ENCODE results near the gene KCNIP1. TPM values are rescaled to one million over a fixed set of nuclear protein-coding genes. Genes with fewer than 3 reads are reported as not detected.

KCNIP1 gene
- total RNA-seq, 1 donor from 2014 or later = 0.45 TPM

- DNase-seq (ENCODE audit: low read depth) = no peak
- H3K9ac ChIP-seq (ENCODE audit: low read length) = no peak overlapping the region
- no peaks in the 10 kb centered on the region for H3K9me3 ChIP-seq (ENCODE audit: insufficient read depth, low read depth, low read length)
- no peak for FAIRE-seq
- Mint-ChIP-seq H3K4me1 (ENCODE audit: low read depth, unreplicated experiment) (peaks cover 11% of the 10 kb centered on the region), H3K9me3 (ENCODE audit: unreplicated experiment) (peaks cover 6% of the 10 kb centered on the region), H3K27me3 (ENCODE audit: low read depth, unreplicated experiment) (peaks cover 70% of the 10 kb centered on the region), H3K4me3 (ENCODE audit: unreplicated experiment) (no peak overlapping the region), H3K36me3 (ENCODE audit: low read depth, unreplicated experiment) (no peaks in the 10 kb centered on the region), H3K27ac (ENCODE audit: unreplicated experiment) (no peak overlapping the region)
- H3K4me1 ChIP-seq (ENCODE audit: insufficient read depth, low read length) = peaks cover under 1% of the 10 kb centered on the region
- peaks cover 13% of the 10 kb centered on the region for H3K27me3 ChIP-seq (ENCODE audit: insufficient read depth, low read length)
- H4K20me1 ChIP-seq (ENCODE audit: insufficient read depth, low read length) = peaks cover under 1% of the 10 kb centered on the region
- H2AFZ ChIP-seq (ENCODE audit: low read depth, low read length) = no peak overlapping the region
- TF ChIP-seq EZH2 (IDR thresholded peaks at IDR 0.05; ENCODE audit: insufficient read depth, low read length) (no peak), CTCF (IDR thresholded peaks at IDR 0.05; ENCODE audit: insufficient read depth, low read depth, low read length) (no peak)
- H3K36me3 ChIP-seq (ENCODE audit: insufficient read depth, low read length) = no peaks in the 10 kb centered on the region
- H3K4me2 ChIP-seq (ENCODE audit: low read length) = no peak overlapping the region
- H3K27ac ChIP-seq (ENCODE audit: low read depth, low read length) = no peak overlapping the region
- no peak overlapping the region for H3K4me3 ChIP-seq (ENCODE audit: insufficient read depth, low read depth, low read length)
- no peaks in the 10 kb centered on the region for H3K79me2 ChIP-seq (ENCODE audit: insufficient read depth, low read length)
Observed at GRCh38 chr5:170603109-170603508, 99.3 kb downstream of the KCNIP1 start.

- no peak overlapping the region for H3K27ac Mint-ChIP-seq (ENCODE audit: unreplicated experiment)
- Histone ChIP-seq H3K9me3 (ENCODE audit: insufficient read depth, low read depth, low read length) (no peaks in the 10 kb centered on the region), H3K4me1 (ENCODE audit: insufficient read depth, low read length) (no peaks in the 10 kb centered on the region), H2AFZ (ENCODE audit: low read depth, low read length) (no peak overlapping the region), H4K20me1 (ENCODE audit: insufficient read depth, low read length) (no peaks in the 10 kb centered on the region), H3K27me3 (ENCODE audit: insufficient read depth, low read length) (peaks cover 13% of the 10 kb centered on the region), H3K27ac (ENCODE audit: low read depth, low read length) (no peak overlapping the region), H3K36me3 (ENCODE audit: insufficient read depth, low read length) (no peaks in the 10 kb centered on the region), H3K4me3 (ENCODE audit: insufficient read depth, low read depth, low read length) (no peak overlapping the region), H3K4me2 (ENCODE audit: low read length) (no peak overlapping the region), H3K9ac (ENCODE audit: low read length) (no peak overlapping the region), H3K79me2 (ENCODE audit: insufficient read depth, low read length) (no peaks in the 10 kb centered on the region)
- peaks cover 3% of the 10 kb centered on the region for H3K4me1 Mint-ChIP-seq (ENCODE audit: low read depth, unreplicated experiment)
- H3K36me3 Mint-ChIP-seq (ENCODE audit: low read depth, unreplicated experiment) = no peaks in the 10 kb centered on the region
- no peak overlapping the region for H3K4me3 Mint-ChIP-seq (ENCODE audit: unreplicated experiment)
- FAIRE-seq = no peak
- peaks cover 6% of the 10 kb centered on the region for H3K9me3 Mint-ChIP-seq (ENCODE audit: unreplicated experiment)
- DNase-seq (ENCODE audit: low read depth) = no peak
- peaks cover 77% of the 10 kb centered on the region for H3K27me3 Mint-ChIP-seq (ENCODE audit: low read depth, unreplicated experiment)
- TF ChIP-seq EZH2 (IDR thresholded peaks at IDR 0.05; ENCODE audit: insufficient read depth, low read length) (no peak), CTCF (IDR thresholded peaks at IDR 0.05; ENCODE audit: insufficient read depth, low read depth, low read length) (peak; percentile 63)
Observed at GRCh38 chr5:170603578-170604565, 100.1 kb downstream of the KCNIP1 start.

- Mint-ChIP-seq H3K27me3 (ENCODE audit: low read depth, unreplicated experiment) (peaks cover 67% of the 10 kb centered on the region), H3K36me3 (ENCODE audit: low read depth, unreplicated experiment) (no peaks in the 10 kb centered on the region)
- FAIRE-seq = no peak
Observed at GRCh38 chr5:170606941-170607340, 103.1 kb downstream of the KCNIP1 start.

More at GRCh38 chr5:170606941-170607340, 103.1 kb downstream of the KCNIP1 start:
- Mint-ChIP-seq H3K4me1 (ENCODE audit: low read depth, unreplicated experiment) (no peaks in the 10 kb centered on the region), H3K4me3 (ENCODE audit: unreplicated experiment) (no peak overlapping the region), H3K9me3 (ENCODE audit: unreplicated experiment) (peaks cover 6% of the 10 kb centered on the region), H3K27ac (ENCODE audit: unreplicated experiment) (no peak overlapping the region)
- H3K4me1 ChIP-seq (ENCODE audit: insufficient read depth, low read length) = no peaks in the 10 kb centered on the region
- H3K9ac ChIP-seq (ENCODE audit: low read length) = no peak overlapping the region
- H3K4me3 ChIP-seq (ENCODE audit: insufficient read depth, low read depth, low read length) = no peak overlapping the region
- no peaks in the 10 kb centered on the region for H3K79me2 ChIP-seq (ENCODE audit: insufficient read depth, low read length)
- H3K4me2 ChIP-seq (ENCODE audit: low read length) = no peak overlapping the region
- H3K36me3 ChIP-seq (ENCODE audit: insufficient read depth, low read length) = no peaks in the 10 kb centered on the region
- H3K9me3 ChIP-seq (ENCODE audit: insufficient read depth, low read depth, low read length) = no peaks in the 10 kb centered on the region
- TF ChIP-seq EZH2 (IDR thresholded peaks at IDR 0.05; ENCODE audit: insufficient read depth, low read length) = no peak
- TF ChIP-seq CTCF (IDR thresholded peaks at IDR 0.05; ENCODE audit: insufficient read depth, low read depth, low read length) = no peak
- H3K27ac ChIP-seq (ENCODE audit: low read depth, low read length) = no peak overlapping the region
- peaks cover 2% of the 10 kb centered on the region for H3K27me3 ChIP-seq (ENCODE audit: insufficient read depth, low read length)
- DNase-seq (ENCODE audit: low read depth) = no peak
- H4K20me1 ChIP-seq (ENCODE audit: insufficient read depth, low read length) = no peaks in the 10 kb centered on the region
- H2AFZ ChIP-seq (ENCODE audit: low read depth, low read length) = no peak overlapping the region
